Bronchial epithelial cell (primary cell): ENCODE results near the gene SMAD3. TPM values are rescaled to one million over a fixed set of nuclear protein-coding genes. Genes with fewer than 3 reads are reported as not detected.
A peak's percentile ranks its signal among the peaks of the same experiment; 100 is the strongest.

Experiments
- DNase-seq: peaks from one replicate; pipeline ENCODE4 v3.0.0-alpha.2; 2010; ENCODE audit warnings: low read depth
- FAIRE-seq: peaks from 2 replicates; lab custom pipeline; 2011; peaks lifted over from hg19 to GRCh38; lab: Jason Lieb, UNC
- H3K27me3 ChIP-seq: 2 replicates; pipeline ENCODE4 v1.5.1; 2011; ENCODE audit warnings: low read length; ENCODE audit not compliant: control insufficient read depth, insufficient read depth
- H3K36me3 ChIP-seq: 2 replicates; pipeline ENCODE4 v1.5.1; 2011; ENCODE audit warnings: low read length; ENCODE audit not compliant: control insufficient read depth, insufficient read depth
- H3K4me3 ChIP-seq: 2 replicates; pipeline ENCODE4 v1.5.1; 2011; ENCODE audit warnings: mild to moderate bottlenecking, low read depth, low read length, control low read depth
- CTCF ChIP-seq: IDR thresholded peaks from 2 replicates; pipeline ENCODE4 v1.5.1; 2011; ENCODE audit warnings: mild to moderate bottlenecking, moderate library complexity, low read length, control low read depth, inconsistent platforms; ENCODE audit not compliant: insufficient read depth, severe bottlenecking
- total RNA-seq: library from RNA; depleted of rRNA; stranded (reverse); fragments of >200 nt; gene quantifications from 2 replicates; pipeline ENCODE4 v1.2.1, GENCODE V29; 2014

The SMAD3 gene
- total RNA-seq, 1 donor from 2014 or later = 9.5 TPM

GRCh38 chr15:67184208-67184925 lies 119.0 kb downstream of the SMAD3 start:
- no peak for TF ChIP-seq CTCF
- no peaks in the 10 kb centered on the region for H3K27me3 ChIP-seq
- H3K36me3 ChIP-seq = peaks cover 52% of the 10 kb centered on the region
- DNase-seq (no peak), FAIRE-seq (no peak)
- H3K4me3 ChIP-seq = no peak overlapping the region

- no peak for TF ChIP-seq CTCF
- DNase-seq = no peak
- no peak for FAIRE-seq
- Histone ChIP-seq H3K4me3 (no peak overlapping the region), H3K27me3 (no peaks in the 10 kb centered on the region), H3K36me3 (peaks cover 52% of the 10 kb centered on the region)
Observed at GRCh38 chr15:67185051-67185450, 119.6 kb downstream of the SMAD3 start.

- H3K36me3 ChIP-seq = peaks cover 54% of the 10 kb centered on the region
- peak; percentile 43 for FAIRE-seq
- no peak for DNase-seq
- H3K4me3 ChIP-seq = no peak overlapping the region
- no peak for TF ChIP-seq CTCF
- no peaks in the 10 kb centered on the region for H3K27me3 ChIP-seq
Observed at GRCh38 chr15:67185621-67186225, 120.3 kb downstream of the SMAD3 start.

- Histone ChIP-seq H3K36me3 (peaks cover 54% of the 10 kb centered on the region), H3K4me3 (no peak overlapping the region), H3K27me3 (no peaks in the 10 kb centered on the region)
- no peak for DNase-seq
- TF ChIP-seq CTCF = no peak
- no peak for FAIRE-seq
Observed at GRCh38 chr15:67186226-67186649, 120.8 kb downstream of the SMAD3 start.

- DNase-seq = no peak
- no peak for FAIRE-seq
- no peak for TF ChIP-seq CTCF
- H3K36me3 ChIP-seq = peaks cover 54% of the 10 kb centered on the region
- no peaks in the 10 kb centered on the region for H3K27me3 ChIP-seq
- H3K4me3 ChIP-seq = no peak overlapping the region
Observed at GRCh38 chr15:67186688-67187087, 121.3 kb downstream of the SMAD3 start.

- H3K36me3 ChIP-seq = peaks cover 52% of the 10 kb centered on the region
- H3K27me3 ChIP-seq = no peaks in the 10 kb centered on the region
- H3K4me3 ChIP-seq = no peak overlapping the region
- TF ChIP-seq CTCF = no peak
- peak; percentile 13 for FAIRE-seq
- no peak for DNase-seq
Observed at GRCh38 chr15:67187351-67187854, 122.0 kb downstream of the SMAD3 start.
